Nephron progenitor cell (in vitro differentiated cells): ENCODE results near the gene ATPAF1.

ENCODE experiments used
- DNase-seq: peaks from one replicate; pipeline ENCODE4 v3.0.0; 2021
- H3K27ac Mint-ChIP-seq: 2 replicates; pipeline ENCODE4 v1.8.0; 2021; ENCODE audit warnings: mild to moderate bottlenecking, moderate library complexity, mixed read lengths
- H3K27me3 Mint-ChIP-seq: 2 replicates; pipeline ENCODE4 v1.8.0; 2021; ENCODE audit warnings: mild to moderate bottlenecking, low read depth, mixed read lengths; ENCODE audit not compliant: poor library complexity
- H3K36me3 Mint-ChIP-seq: 2 replicates; pipeline ENCODE4 v1.8.0; 2021; ENCODE audit warnings: low read depth, mixed read lengths
- H3K4me1 Mint-ChIP-seq: 2 replicates; pipeline ENCODE4 v1.8.0; 2021; ENCODE audit warnings: mixed read lengths
- H3K4me3 Mint-ChIP-seq: 2 replicates; pipeline ENCODE4 v1.8.0; 2021; ENCODE audit warnings: mild to moderate bottlenecking, moderate library complexity, mixed read lengths
- H3K9me3 Mint-ChIP-seq: 2 replicates; pipeline ENCODE4 v1.8.0; 2021; ENCODE audit warnings: mild to moderate bottlenecking, moderate library complexity, mixed read lengths
- CTCF ChIP-seq: fragments of 200-600 bp; sonication (generic); IDR thresholded peaks from 2 replicates; pipeline ENCODE4 v1.5.0; 2021; ENCODE audit warnings: antibody characterized with exemption

The ATPAF1 gene

GRCh38 chr1:46583494-46583893, 84.7 kb downstream of the ATPAF1 start:
- peaks cover 5% of the 10 kb centered on the region for H3K27me3 Mint-ChIP-seq
- no peak overlapping the region for H3K4me3 Mint-ChIP-seq
- H3K9me3 Mint-ChIP-seq: no peaks in the 10 kb centered on the region
- no peak overlapping the region for H3K27ac Mint-ChIP-seq
- no peak for TF ChIP-seq CTCF
- peaks cover 8% of the 10 kb centered on the region for H3K4me1 Mint-ChIP-seq
- peaks cover 8% of the 10 kb centered on the region for H3K36me3 Mint-ChIP-seq
- no peak for DNase-seq

GRCh38 chr1:46582972-46583371, 85.2 kb downstream of the ATPAF1 start:
- no peak for DNase-seq
- Mint-ChIP-seq H3K4me3 (no peak overlapping the region), H3K36me3 (peaks cover 8% of the 10 kb centered on the region), H3K27ac (no peak overlapping the region), H3K9me3 (no peaks in the 10 kb centered on the region), H3K4me1 (peaks cover 8% of the 10 kb centered on the region), H3K27me3 (peaks cover 7% of the 10 kb centered on the region)
- TF ChIP-seq CTCF: no peak
